T-helper 1 cell treated with Interleukin-12 subunit alpha and Interleukin-12 subunit beta and Interleukin-4 antibody, amounts not matched to agents 30 μg/mL and 1 μg/mL, for 36 hours (primary cell): ENCODE data around the gene GJA8.
"Not testable (repeated sequence)": the region's sequence is repeated elsewhere in the genome, so short reads cannot be mapped to it uniquely, and the experiment has no call there.

ENCODE experiments used
- H3K27ac Mint-ChIP-seq: one replicate; pipeline ENCODE4 v1.8.0; 2021; ENCODE audit warnings: mild to moderate bottlenecking, mixed read lengths
- H3K27me3 Mint-ChIP-seq: one replicate; pipeline ENCODE4 v1.8.0; 2021; ENCODE audit warnings: low read depth, mixed read lengths
- H3K36me3 Mint-ChIP-seq: one replicate; pipeline ENCODE4 v1.8.0; 2021; ENCODE audit warnings: low read depth, mixed read lengths
- H3K4me1 Mint-ChIP-seq: one replicate; pipeline ENCODE4 v1.8.0; 2021; ENCODE audit warnings: low read depth, mixed read lengths
- H3K4me3 Mint-ChIP-seq: one replicate; pipeline ENCODE4 v1.8.0; 2021; ENCODE audit warnings: mild to moderate bottlenecking, moderate library complexity, mixed read lengths
- H3K9me3 Mint-ChIP-seq: one replicate; pipeline ENCODE4 v1.8.0; 2021; ENCODE audit warnings: mixed read lengths

GJA8 gene

GRCh38 chr1:147902253-147902845 is at the start of gene GJA8:
GJA8 (plus strand) TSS chr1:147902795; CDS start chr1:147907956, 5,161 bp downstream.
- Mint-ChIP-seq H3K36me3 (no peaks in the 10 kb centered on the region), H3K27me3 (peaks cover 18% of the 10 kb centered on the region), H3K4me3 (no peak within 1 kb of the TSS), H3K4me1 (peaks cover 8% of the 10 kb centered on the region), H3K9me3 (no peaks in the 10 kb centered on the region), H3K27ac (no peak within 1 kb of the TSS)

GRCh38 chr1:147853391-147853790 is 49.2 kb upstream of the GJA8 start:
- peaks cover 12% of the 10 kb centered on the region for H3K27me3 Mint-ChIP-seq
- no peak overlapping the region for H3K4me3 Mint-ChIP-seq
- H3K27ac Mint-ChIP-seq = no peak overlapping the region
- no peaks in the 10 kb centered on the region for H3K9me3 Mint-ChIP-seq
- no peaks in the 10 kb centered on the region for H3K36me3 Mint-ChIP-seq
- no peaks in the 10 kb centered on the region for H3K4me1 Mint-ChIP-seq

GRCh38 chr1:147854989-147855388 is 47.6 kb upstream of the GJA8 start:
- peaks cover 18% of the 10 kb centered on the region for H3K27me3 Mint-ChIP-seq
- not testable (repeated sequence) for H3K4me3 Mint-ChIP-seq, H3K27ac Mint-ChIP-seq, H3K4me1 Mint-ChIP-seq, H3K9me3 Mint-ChIP-seq, H3K36me3 Mint-ChIP-seq

- H3K4me1 Mint-ChIP-seq, H3K27ac Mint-ChIP-seq, H3K9me3 Mint-ChIP-seq, H3K4me3 Mint-ChIP-seq, H3K36me3 Mint-ChIP-seq: not testable (repeated sequence)
- peaks cover 18% of the 10 kb centered on the region for H3K27me3 Mint-ChIP-seq
Measured at GRCh38 chr1:147855996-147856395, 46.6 kb upstream of the GJA8 start.

- not testable (repeated sequence) for H3K4me1 Mint-ChIP-seq, H3K27ac Mint-ChIP-seq, H3K9me3 Mint-ChIP-seq, H3K36me3 Mint-ChIP-seq, H3K4me3 Mint-ChIP-seq
- H3K27me3 Mint-ChIP-seq = peaks cover 20% of the 10 kb centered on the region
Measured at GRCh38 chr1:147867204-147867603, 35.4 kb upstream of the GJA8 start.

GRCh38 chr1:147878022-147878421 is 24.6 kb upstream of the GJA8 start:
- no peaks in the 10 kb centered on the region for H3K9me3 Mint-ChIP-seq
- H3K36me3 Mint-ChIP-seq = no peaks in the 10 kb centered on the region
- no peak overlapping the region for H3K27ac Mint-ChIP-seq
- no peaks in the 10 kb centered on the region for H3K4me1 Mint-ChIP-seq
- no peak overlapping the region for H3K4me3 Mint-ChIP-seq
- peaks cover 28% of the 10 kb centered on the region for H3K27me3 Mint-ChIP-seq

- no peaks in the 10 kb centered on the region for H3K36me3 Mint-ChIP-seq
- no peaks in the 10 kb centered on the region for H3K4me1 Mint-ChIP-seq
- peaks cover 28% of the 10 kb centered on the region for H3K27me3 Mint-ChIP-seq
- H3K9me3 Mint-ChIP-seq = no peaks in the 10 kb centered on the region
- no peak overlapping the region for H3K4me3 Mint-ChIP-seq
- no peak overlapping the region for H3K27ac Mint-ChIP-seq
Measured at GRCh38 chr1:147879911-147880310, 22.7 kb upstream of the GJA8 start.

GRCh38 chr1:147882535-147882934 is 20.1 kb upstream of the GJA8 start:
- Mint-ChIP-seq H3K27ac (no peak overlapping the region), H3K9me3 (no peaks in the 10 kb centered on the region), H3K4me3 (no peak overlapping the region), H3K4me1 (no peaks in the 10 kb centered on the region), H3K27me3 (peaks cover 17% of the 10 kb centered on the region), H3K36me3 (no peaks in the 10 kb centered on the region)

- Mint-ChIP-seq H3K4me3 (no peak overlapping the region), H3K9me3 (no peaks in the 10 kb centered on the region), H3K27me3 (peaks cover 15% of the 10 kb centered on the region), H3K27ac (no peak overlapping the region), H3K4me1 (peaks cover 4% of the 10 kb centered on the region), H3K36me3 (no peaks in the 10 kb centered on the region)
Measured at GRCh38 chr1:147890177-147890790, 12.3 kb upstream of the GJA8 start.

GRCh38 chr1:147891088-147891487 is 11.5 kb upstream of the GJA8 start:
- Mint-ChIP-seq H3K27ac (no peak overlapping the region), H3K27me3 (peaks cover 14% of the 10 kb centered on the region), H3K4me3 (no peak overlapping the region), H3K9me3 (no peaks in the 10 kb centered on the region), H3K36me3 (no peaks in the 10 kb centered on the region), H3K4me1 (peaks cover 4% of the 10 kb centered on the region)

- H3K4me1 Mint-ChIP-seq = peaks cover 4% of the 10 kb centered on the region
- H3K9me3 Mint-ChIP-seq = no peaks in the 10 kb centered on the region
- no peaks in the 10 kb centered on the region for H3K36me3 Mint-ChIP-seq
- no peak overlapping the region for H3K4me3 Mint-ChIP-seq
- peaks cover 14% of the 10 kb centered on the region for H3K27me3 Mint-ChIP-seq
- no peak overlapping the region for H3K27ac Mint-ChIP-seq
Measured at GRCh38 chr1:147892216-147892615, 10.4 kb upstream of the GJA8 start.

GRCh38 chr1:147892731-147893214 is 9.8 kb upstream of the GJA8 start:
- no peaks in the 10 kb centered on the region for H3K9me3 Mint-ChIP-seq
- H3K4me3 Mint-ChIP-seq = no peak overlapping the region
- no peaks in the 10 kb centered on the region for H3K36me3 Mint-ChIP-seq
- peaks cover 4% of the 10 kb centered on the region for H3K4me1 Mint-ChIP-seq
- H3K27ac Mint-ChIP-seq = no peak overlapping the region
- peaks cover 14% of the 10 kb centered on the region for H3K27me3 Mint-ChIP-seq

GRCh38 chr1:147895123-147895522 is 7.5 kb upstream of the GJA8 start:
- H3K4me1 Mint-ChIP-seq = peaks cover 3% of the 10 kb centered on the region
- H3K27ac Mint-ChIP-seq = no peak overlapping the region
- H3K4me3 Mint-ChIP-seq = no peak overlapping the region
- no peaks in the 10 kb centered on the region for H3K9me3 Mint-ChIP-seq
- H3K27me3 Mint-ChIP-seq = peaks cover 15% of the 10 kb centered on the region
- H3K36me3 Mint-ChIP-seq = no peaks in the 10 kb centered on the region

- no peaks in the 10 kb centered on the region for H3K4me1 Mint-ChIP-seq
Measured at GRCh38 chr1:147897029-147897752, 5.4 kb upstream of the GJA8 start.

GRCh38 chr1:147897789-147898188 is 4.8 kb upstream of the GJA8 start:
- H3K36me3 Mint-ChIP-seq = no peaks in the 10 kb centered on the region
- H3K4me3 Mint-ChIP-seq = no peak overlapping the region
- H3K27me3 Mint-ChIP-seq = peaks cover 23% of the 10 kb centered on the region
- no peaks in the 10 kb centered on the region for H3K4me1 Mint-ChIP-seq
- no peak overlapping the region for H3K27ac Mint-ChIP-seq
- H3K9me3 Mint-ChIP-seq = no peaks in the 10 kb centered on the region

More at GRCh38 chr1:147897029-147897752, 5.4 kb upstream of the GJA8 start:
- Mint-ChIP-seq H3K36me3 (no peaks in the 10 kb centered on the region), H3K27me3 (peaks cover 24% of the 10 kb centered on the region), H3K4me3 (no peak overlapping the region), H3K9me3 (no peaks in the 10 kb centered on the region), H3K27ac (no peak overlapping the region)
